ENCODE measurements around the gene CAMTA1. TPM values are rescaled to one million over a fixed set of nuclear protein-coding genes. Genes with fewer than 3 reads are reported as not detected.

Gene CAMTA1
- total RNA-seq, 1 donor from 2014 or later, result 38.1 TPM

- H3K4me3 ChIP-seq (ENCODE audit: low read length in 3 of 3), result no peak overlapping the region
- H3K27ac ChIP-seq (ENCODE audit: low read depth, low read length), result no peak overlapping the region
- no peaks in the 10 kb centered on the region for H3K9me3 ChIP-seq (ENCODE audit: control insufficient read depth in 3 of 3, low read length in 3 of 3)
- peaks cover 0 to 27% (median 4%) of the 10 kb centered on the region in 3 donors for H3K27me3 ChIP-seq (ENCODE audit: control insufficient read depth in 3 of 3, insufficient read depth in 3 of 3, low read length in 3 of 3)
- H3K9ac ChIP-seq (ENCODE audit: low read depth in 1 of 3, low read length in 3 of 3), result no peak overlapping the region
- H3K4me1 ChIP-seq (ENCODE audit: control insufficient read depth in 3 of 3, insufficient read depth in 3 of 3, low read length in 3 of 3), result peaks cover 10 to 13% (median 11%) of the 10 kb centered on the region in 3 donors
- no peaks in the 10 kb centered on the region for H3K36me3 ChIP-seq (ENCODE audit: control insufficient read depth in 3 of 3, insufficient read depth in 3 of 3, low read length in 3 of 3)
These were observed 766.2 kb downstream of the CAMTA1 start for GRCh38 chr1:7551442-7551841.

- Histone ChIP-seq H3K27me3 (ENCODE audit: control insufficient read depth in 3 of 3, insufficient read depth in 3 of 3, low read length in 3 of 3) (peaks cover 0 to 30% (median 7%) of the 10 kb centered on the region in 3 donors), H3K4me3 (ENCODE audit: low read length in 3 of 3) (no peak overlapping the region), H3K9ac (ENCODE audit: low read depth in 1 of 3, low read length in 3 of 3) (no peak overlapping the region), H3K4me1 (ENCODE audit: control insufficient read depth in 3 of 3, insufficient read depth in 3 of 3, low read length in 3 of 3) (peaks cover 10 to 13% (median 11%) of the 10 kb centered on the region in 3 donors), H3K9me3 (ENCODE audit: control insufficient read depth in 3 of 3, low read length in 3 of 3) (no peaks in the 10 kb centered on the region), H3K27ac (ENCODE audit: low read depth, low read length) (no peak overlapping the region), H3K36me3 (ENCODE audit: control insufficient read depth in 3 of 3, insufficient read depth in 3 of 3, low read length in 3 of 3) (no peaks in the 10 kb centered on the region)
These were observed 767.1 kb downstream of the CAMTA1 start for GRCh38 chr1:7552402-7552801.

- Histone ChIP-seq H3K4me3 (ENCODE audit: low read length in 3 of 3) (no peak overlapping the region), H3K4me1 (ENCODE audit: control insufficient read depth in 3 of 3, insufficient read depth in 3 of 3, low read length in 3 of 3) (peaks cover 10 to 13% (median 11%) of the 10 kb centered on the region in 3 donors)
These were observed 767.9 kb downstream of the CAMTA1 start for GRCh38 chr1:7553042-7553690.

GRCh38 chr1:7554385-7555235 is 769.4 kb downstream of the CAMTA1 start:
- H3K36me3 ChIP-seq (ENCODE audit: control insufficient read depth in 3 of 3, insufficient read depth in 3 of 3, low read length in 3 of 3), result no peaks in the 10 kb centered on the region
- no peak overlapping the region for H3K4me3 ChIP-seq (ENCODE audit: low read length in 3 of 3)
- H3K27me3 ChIP-seq (ENCODE audit: control insufficient read depth in 3 of 3, insufficient read depth in 3 of 3, low read length in 3 of 3), result peaks cover 0 to 29% (median 15%) of the 10 kb centered on the region in 3 donors
- peaks cover 10 to 13% (median 11%) of the 10 kb centered on the region in 3 donors for H3K4me1 ChIP-seq (ENCODE audit: control insufficient read depth in 3 of 3, insufficient read depth in 3 of 3, low read length in 3 of 3)
- H3K9me3 ChIP-seq (ENCODE audit: control insufficient read depth in 3 of 3, low read length in 3 of 3), result no peaks in the 10 kb centered on the region
- H3K9ac ChIP-seq (ENCODE audit: low read depth in 1 of 3, low read length in 3 of 3), result no peak overlapping the region
- H3K27ac ChIP-seq (ENCODE audit: low read depth, low read length), result no peak overlapping the region

More at GRCh38 chr1:7553042-7553690, 767.9 kb downstream of the CAMTA1 start:
- H3K36me3 ChIP-seq (ENCODE audit: control insufficient read depth in 3 of 3, insufficient read depth in 3 of 3, low read length in 3 of 3), result no peaks in the 10 kb centered on the region
- H3K9me3 ChIP-seq (ENCODE audit: control insufficient read depth in 3 of 3, low read length in 3 of 3), result no peaks in the 10 kb centered on the region
- no peak overlapping the region for H3K27ac ChIP-seq (ENCODE audit: low read depth, low read length)
- H3K9ac ChIP-seq (ENCODE audit: low read depth in 1 of 3, low read length in 3 of 3), result no peak overlapping the region
- H3K27me3 ChIP-seq (ENCODE audit: control insufficient read depth in 3 of 3, insufficient read depth in 3 of 3, low read length in 3 of 3), result peaks cover 0 to 33% (median 12%) of the 10 kb centered on the region in 3 donors

- Histone ChIP-seq H3K9ac (ENCODE audit: low read depth in 1 of 3, low read length in 3 of 3) (no peak overlapping the region), H3K4me1 (ENCODE audit: control insufficient read depth in 3 of 3, insufficient read depth in 3 of 3, low read length in 3 of 3) (peaks cover 8 to 13% (median 11%) of the 10 kb centered on the region in 3 donors)
These were observed 770.3 kb downstream of the CAMTA1 start for GRCh38 chr1:7555391-7556185.

GRCh38 chr1:7557301-7557891 is 772.1 kb downstream of the CAMTA1 start:
- Histone ChIP-seq H3K4me3 (ENCODE audit: low read length in 3 of 3) (no peak overlapping the region), H3K4me1 (ENCODE audit: control insufficient read depth in 3 of 3, insufficient read depth in 3 of 3, low read length in 3 of 3) (peaks cover 0 to 3% (median 0%) of the 10 kb centered on the region in 3 donors), H3K36me3 (ENCODE audit: control insufficient read depth in 3 of 3, insufficient read depth in 3 of 3, low read length in 3 of 3) (no peaks in the 10 kb centered on the region), H3K9me3 (ENCODE audit: control insufficient read depth in 3 of 3, low read length in 3 of 3) (no peaks in the 10 kb centered on the region), H3K27ac (ENCODE audit: low read depth, low read length) (no peak overlapping the region), H3K27me3 (ENCODE audit: control insufficient read depth in 3 of 3, insufficient read depth in 3 of 3, low read length in 3 of 3) (peaks cover 0 to 25% (median 24%) of the 10 kb centered on the region in 3 donors), H3K9ac (ENCODE audit: low read depth in 1 of 3, low read length in 3 of 3) (no peak overlapping the region)

More at GRCh38 chr1:7555391-7556185, 770.3 kb downstream of the CAMTA1 start:
- Histone ChIP-seq H3K36me3 (ENCODE audit: control insufficient read depth in 3 of 3, insufficient read depth in 3 of 3, low read length in 3 of 3) (no peaks in the 10 kb centered on the region), H3K4me3 (ENCODE audit: low read length in 3 of 3) (no peak overlapping the region), H3K9me3 (ENCODE audit: control insufficient read depth in 3 of 3, low read length in 3 of 3) (no peaks in the 10 kb centered on the region), H3K27ac (ENCODE audit: low read depth, low read length) (no peak overlapping the region), H3K27me3 (ENCODE audit: control insufficient read depth in 3 of 3, insufficient read depth in 3 of 3, low read length in 3 of 3) (peaks cover 0 to 32% (median 17%) of the 10 kb centered on the region in 3 donors)

- no peaks in the 10 kb centered on the region for H3K36me3 ChIP-seq (ENCODE audit: control insufficient read depth in 3 of 3, insufficient read depth in 3 of 3, low read length in 3 of 3)
- H3K27ac ChIP-seq (ENCODE audit: low read depth, low read length), result no peak overlapping the region
- no peak overlapping the region for H3K4me3 ChIP-seq (ENCODE audit: low read length in 3 of 3)
- peaks cover 0 to 25% (median 24%) of the 10 kb centered on the region in 3 donors for H3K27me3 ChIP-seq (ENCODE audit: control insufficient read depth in 3 of 3, insufficient read depth in 3 of 3, low read length in 3 of 3)
- H3K4me1 ChIP-seq (ENCODE audit: control insufficient read depth in 3 of 3, insufficient read depth in 3 of 3, low read length in 3 of 3), result no peaks in the 10 kb centered on the region
- no peak overlapping the region for H3K9ac ChIP-seq (ENCODE audit: low read depth in 1 of 3, low read length in 3 of 3)
- H3K9me3 ChIP-seq (ENCODE audit: control insufficient read depth in 3 of 3, low read length in 3 of 3), result no peaks in the 10 kb centered on the region
These were observed 772.8 kb downstream of the CAMTA1 start for GRCh38 chr1:7558041-7558461.

- H3K36me3 ChIP-seq (ENCODE audit: control insufficient read depth in 3 of 3, insufficient read depth in 3 of 3, low read length in 3 of 3), result no peaks in the 10 kb centered on the region
- peaks cover 0 to 25% (median 24%) of the 10 kb centered on the region in 3 donors for H3K27me3 ChIP-seq (ENCODE audit: control insufficient read depth in 3 of 3, insufficient read depth in 3 of 3, low read length in 3 of 3)
- no peak overlapping the region for H3K4me3 ChIP-seq (ENCODE audit: low read length in 3 of 3)
- H3K9me3 ChIP-seq (ENCODE audit: control insufficient read depth in 3 of 3, low read length in 3 of 3), result no peaks in the 10 kb centered on the region
- no peak overlapping the region for H3K27ac ChIP-seq (ENCODE audit: low read depth, low read length)
- no peak overlapping the region for H3K9ac ChIP-seq (ENCODE audit: low read depth in 1 of 3, low read length in 3 of 3)
- no peaks in the 10 kb centered on the region for H3K4me1 ChIP-seq (ENCODE audit: control insufficient read depth in 3 of 3, insufficient read depth in 3 of 3, low read length in 3 of 3)
These were observed 773.2 kb downstream of the CAMTA1 start for GRCh38 chr1:7558481-7558880.
